GM19455 (cell line): ENCODE measurements around the gene XCL2.
"Not testable (repeated sequence)": the region's sequence is repeated elsewhere in the genome, so short reads cannot be mapped to it uniquely, and the experiment has no call there.

Source experiments
- ATAC-seq: cut with Tn5 transposase; IDR thresholded peaks from one replicate; pipeline ENCODE4 v1.9.1; 2021; ENCODE audit not compliant: unreplicated experiment

Gene XCL2

GRCh38 chr1:168543840-168544498, at the start of gene XCL2:
Gene XCL2, minus strand, starts transcription at chr1:168543997. Its CDS starts 33 bp downstream, at chr1:168543964.
- not testable (repeated sequence) for ATAC-seq

- ATAC-seq = no peak
Observed at GRCh38 chr1:168591641-168592250, 47.9 kb upstream of the XCL2 start.

- no peak for ATAC-seq
Observed at GRCh38 chr1:168591066-168591465, 47.3 kb upstream of the XCL2 start.

GRCh38 chr1:168589167-168589566, 45.4 kb upstream of the XCL2 start:
- ATAC-seq = no peak

- ATAC-seq = no peak
Observed at GRCh38 chr1:168585937-168586336, 42.1 kb upstream of the XCL2 start.

GRCh38 chr1:168585191-168585590, 41.4 kb upstream of the XCL2 start:
- no peak for ATAC-seq

- ATAC-seq = no peak
Observed at GRCh38 chr1:168583571-168583970, 39.8 kb upstream of the XCL2 start.

GRCh38 chr1:168582688-168583336, 39.0 kb upstream of the XCL2 start:
- no peak for ATAC-seq

- ATAC-seq = no peak
Observed at GRCh38 chr1:168581817-168582572, 38.2 kb upstream of the XCL2 start.

- ATAC-seq = not testable (repeated sequence)
Observed at GRCh38 chr1:168580991-168581390, 37.2 kb upstream of the XCL2 start.

- ATAC-seq = not testable (repeated sequence)
Observed at GRCh38 chr1:168580290-168580689, 36.5 kb upstream of the XCL2 start.

GRCh38 chr1:168578531-168579185, 34.9 kb upstream of the XCL2 start:
- ATAC-seq = not testable (repeated sequence)

GRCh38 chr1:168576245-168576688, 32.5 kb upstream of the XCL2 start, which contains the start of gene XCL1:
Gene XCL1, plus strand, starts transcription at chr1:168576605. Its CDS starts 33 bp downstream, at chr1:168576638.
- not testable (repeated sequence) for ATAC-seq

- ATAC-seq = not testable (repeated sequence)
Observed at GRCh38 chr1:168574234-168574633, 30.4 kb upstream of the XCL2 start.

- no peak for ATAC-seq
Observed at GRCh38 chr1:168572633-168573032, 28.8 kb upstream of the XCL2 start.

GRCh38 chr1:168570652-168571051, 26.9 kb upstream of the XCL2 start:
- no peak for ATAC-seq

GRCh38 chr1:168568346-168568745, 24.5 kb upstream of the XCL2 start:
- ATAC-seq = no peak

GRCh38 chr1:168567568-168567967, 23.8 kb upstream of the XCL2 start:
- no peak for ATAC-seq

GRCh38 chr1:168567007-168567406, 23.2 kb upstream of the XCL2 start:
- no peak for ATAC-seq

- no peak for ATAC-seq
Observed at GRCh38 chr1:168565825-168566224, 22.0 kb upstream of the XCL2 start.

- no peak for ATAC-seq
Observed at GRCh38 chr1:168561989-168562388, 18.2 kb upstream of the XCL2 start.
